HepG2 (cell line): Measurements from ENCODE around the gene KLHL36. TPM values are rescaled to one million over a fixed set of nuclear protein-coding genes. Genes with fewer than 3 reads are reported as not detected.

Experiments used
- AGO2 ChIP-seq: fragments of 200-400 bp; formaldehyde crosslinking; optimal IDR thresholded peaks from 2 replicates; pipeline ENCODE3; 2017; ENCODE audit warnings: mild to moderate bottlenecking, low read depth, low read length, moderate library complexity
- GTF3A ChIP-seq: sonication (generic); formaldehyde crosslinking; conservative IDR thresholded peaks from 2 replicates; pipeline ENCODE4 v1.4.0; 2020; ENCODE audit warnings: mild to moderate bottlenecking, missing genetic modification reagents
- HNF1B ChIP-seq: sonication (generic); formaldehyde crosslinking; IDR thresholded peaks from 2 replicates; pipeline ENCODE4 v1.5.1; 2020; ENCODE audit warnings: mild to moderate bottlenecking, moderate library complexity, missing genetic modification reagents
- MAX ChIP-seq: IDR thresholded peaks from 2 replicates; pipeline ENCODE4 v1.6.1; 2012; ENCODE audit warnings: inconsistent platforms
- NFE2L2 ChIP-seq: fragments of 150-350 bp; IDR thresholded peaks from 2 replicates; pipeline ENCODE4 v1.6.1; 2014; ENCODE audit warnings: low read length
- NFKBIZ ChIP-seq: IDR thresholded peaks from 2 replicates; pipeline ENCODE4 v1.6.1; 2018; ENCODE audit warnings: missing genetic modification reagents, missing compliant biosample characterization
- NKX3-1 ChIP-seq: sonication (generic); formaldehyde crosslinking; IDR thresholded peaks from 2 replicates; pipeline ENCODE4 v1.5.0; 2020; ENCODE audit warnings: missing genetic modification reagents
- NR2F1 ChIP-seq, 2 experiments: fragments of 450-650 bp in 1 of 2; formaldehyde crosslinking in 1 of 2; IDR thresholded peaks; 2 replicates each; pipeline versions ENCODE4 v1.5.0 to v1.6.1; 2016 to 2020; ENCODE audit warnings: mild to moderate bottlenecking in 1 of 2, missing compliant biosample characterization in 1 of 2, missing genetic modification reagents in 1 of 2, moderate library complexity in 1 of 2
- PRDM10 ChIP-seq: sonication (generic); formaldehyde crosslinking; IDR thresholded peaks from 2 replicates; pipeline ENCODE4 v1.4.0; 2020; ENCODE audit warnings: low read depth, missing genetic modification reagents
- RFXAP ChIP-seq: sonication (generic); formaldehyde crosslinking; IDR thresholded peaks from 2 replicates; pipeline ENCODE4 v1.4.0; 2020; ENCODE audit warnings: missing genetic modification reagents, borderline replicate concordance
- TAF1 ChIP-seq: sonication (generic); formaldehyde crosslinking; IDR thresholded peaks from 2 replicates; pipeline ENCODE4 v1.4.0; 2020; ENCODE audit warnings: missing genetic modification reagents
- TCF7L2 ChIP-seq: IDR thresholded peaks from 2 replicates; pipeline ENCODE4 v1.6.1; 2011; ENCODE audit warnings: mild to moderate bottlenecking, low read depth, low read length, moderate library complexity
- TFAP4 ChIP-seq: sonication (generic); IDR thresholded peaks from 2 replicates; pipeline ENCODE4 v1.6.1; 2016; ENCODE audit warnings: low read depth, borderline replicate concordance
- ZFAT ChIP-seq: sonication (generic); formaldehyde crosslinking; conservative IDR thresholded peaks from 2 replicates; pipeline ENCODE4 v1.8.1; 2023; ENCODE audit warnings: missing genetic modification reagents, inconsistent platforms
- ZNF740 ChIP-seq: sonication (generic); formaldehyde crosslinking; IDR thresholded peaks from 2 replicates; pipeline ENCODE4 v1.4.0; 2020; ENCODE audit warnings: missing genetic modification reagents
- ZSCAN21 ChIP-seq: sonication (generic); formaldehyde crosslinking; IDR thresholded peaks from 2 replicates; pipeline ENCODE4 v1.8.0; 2022; ENCODE audit warnings: mild to moderate bottlenecking, missing genetic modification reagents, moderate library complexity, borderline replicate concordance
- polyA plus RNA-seq, 8 experiments: library from polyadenylated mRNA; depleted of rRNA in 3 of 8; stranded (reverse) in 7 of 8; unstranded in 1 of 8; fragments of >200 nt; fragmentation: Illumina TruSeq in 4 of 8; extraction: Trizol in 4 of 8; gene quantifications; 2 replicates each; pipeline versions ENCODE4 v1.2.1 to v1.2.3, GENCODE V29; 2011 to 2016; ENCODE audit warnings: low read depth in 4 of 8, missing spikeins in 1 of 8, mixed read lengths in 1 of 8; ENCODE audit not compliant: insufficient read depth in 1 of 8
- total RNA-seq, 5 experiments: library from RNA; depleted of rRNA; stranded (reverse); fragments of >200 nt; fragmentation: Illumina TruSeq; extraction: Trizol; gene quantifications; 2 replicates each; pipeline ENCODE4 v1.2.3, GENCODE V29; 2016; ENCODE audit warnings: low read depth in 1 of 5

KLHL36 gene
- total and polyA plus RNA-seq, 2 of the 13 experiments (the other 11 are each of a cell fraction or from before 2014, with no cell fraction given), result 24.3 to 26.0 TPM

- TF ChIP-seq HNF1B (CRISPR knock-in tag) (peak; percentile 58; the same call in 1 of the 2 replicates), ZSCAN21 (CRISPR knock-in tag) (peak; percentile 25; the same call in 1 of the 2 replicates), TAF1 (CRISPR knock-in tag) (peak; percentile 18; the same call in 1 of the 2 replicates), NFE2L2 (no peak), NKX3-1 (CRISPR knock-in tag) (no peak), PRDM10 (CRISPR knock-in tag) (0 out of 2 replicates have a peak, but pooled peaks have one; percentile 21), TFAP4 (no peak), AGO2 (peak; percentile 49), ZFAT (0 out of 2 replicates have a peak, but pooled peaks have one; percentile 55), MAX (0 out of 2 replicates have a peak, but pooled peaks have one; percentile 50), ZNF740 (CRISPR knock-in tag) (0 out of 2 replicates have a peak, but pooled peaks have one; percentile 25), TCF7L2 (no peak), NR2F1 (CRISPR knock-in tag; IDR thresholded peaks at IDR 0.05) (peak; percentile 52 to 60; a peak in 3 of 4 replicates), GTF3A (0 out of 2 replicates have a peak, but pooled peaks have one; percentile 26), NFKBIZ (CRISPR knock-in tag) (0 out of 2 replicates have a peak, but pooled peaks have one; percentile 57), RFXAP (0 out of 2 replicates have a peak, but pooled peaks have one; percentile 64)
Observed at GRCh38 chr16:84648595-84649510, 542 bp downstream of the KLHL36 start (continued).
